Fibroblast of the aortic adventitia (primary cell): ENCODE data around the gene CRACR2A. TPM values are rescaled to one million over a fixed set of nuclear protein-coding genes. Genes with fewer than 3 reads are reported as not detected.

ENCODE experiments used
- DNase-seq: peaks from one replicate; pipeline ENCODE4 v3.0.0-alpha.2; 2010; ENCODE audit warnings: low read depth
- H3K4me3 ChIP-seq: 2 replicates; pipeline ENCODE4 v1.5.1; 2011; ENCODE audit warnings: low read depth, mild to moderate bottlenecking, control low read depth, low read length, moderate library complexity
- total RNA-seq: library from RNA; depleted of rRNA; stranded (reverse); fragments of >200 nt; gene quantifications from 2 replicates; pipeline ENCODE4 v1.2.3, GENCODE V29; 2012; ENCODE audit warnings: low replicate concordance
- TF ChIP-seq, protein P1 (sequence below): IDR thresholded peaks from 2 replicates; pipeline ENCODE4 v1.5.1; 2011; ENCODE audit warnings: mild to moderate bottlenecking, low read length, control low read depth, inconsistent platforms; ENCODE audit not compliant: insufficient read depth

Gene CRACR2A
- total RNA-seq, 1 donor = 4.8 TPM

DNA sequence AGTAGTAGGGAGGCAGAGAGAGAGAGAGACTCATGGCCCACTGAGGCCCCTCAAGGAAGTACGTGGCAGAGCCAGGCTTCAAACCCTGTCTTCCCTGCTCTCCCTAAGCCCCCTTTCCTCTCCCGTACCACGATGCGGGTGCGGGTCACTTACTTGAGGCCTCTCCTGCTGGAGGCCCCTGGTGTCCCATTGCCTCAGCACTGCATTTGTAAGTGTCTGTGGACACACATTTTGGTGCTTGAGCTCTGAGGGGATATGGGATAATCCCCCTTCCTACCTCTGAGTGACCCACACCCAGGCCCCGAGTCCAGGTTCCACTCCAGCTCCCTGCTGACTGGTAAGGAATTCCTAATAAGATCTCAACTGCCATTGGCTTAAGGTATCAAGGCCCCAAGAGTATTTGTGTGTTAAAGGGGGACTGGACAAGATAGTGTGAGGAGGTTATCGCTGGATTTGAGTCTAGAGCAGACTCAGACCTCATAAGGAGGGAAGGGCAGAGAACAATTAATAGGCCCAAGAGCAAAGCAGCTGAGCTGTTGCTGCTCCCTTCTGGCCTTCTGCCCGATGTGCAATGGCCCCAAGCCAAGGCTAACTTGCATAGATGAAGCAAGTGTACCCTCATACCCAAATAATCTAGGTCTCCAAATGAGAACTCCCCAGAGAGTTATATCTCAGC lies 71.9 kb downstream of the CRACR2A start:
- H3K4me3 ChIP-seq = no peak overlapping the region
- DNase-seq = peak; percentile 33
- TF ChIP-seq, protein P1, sequence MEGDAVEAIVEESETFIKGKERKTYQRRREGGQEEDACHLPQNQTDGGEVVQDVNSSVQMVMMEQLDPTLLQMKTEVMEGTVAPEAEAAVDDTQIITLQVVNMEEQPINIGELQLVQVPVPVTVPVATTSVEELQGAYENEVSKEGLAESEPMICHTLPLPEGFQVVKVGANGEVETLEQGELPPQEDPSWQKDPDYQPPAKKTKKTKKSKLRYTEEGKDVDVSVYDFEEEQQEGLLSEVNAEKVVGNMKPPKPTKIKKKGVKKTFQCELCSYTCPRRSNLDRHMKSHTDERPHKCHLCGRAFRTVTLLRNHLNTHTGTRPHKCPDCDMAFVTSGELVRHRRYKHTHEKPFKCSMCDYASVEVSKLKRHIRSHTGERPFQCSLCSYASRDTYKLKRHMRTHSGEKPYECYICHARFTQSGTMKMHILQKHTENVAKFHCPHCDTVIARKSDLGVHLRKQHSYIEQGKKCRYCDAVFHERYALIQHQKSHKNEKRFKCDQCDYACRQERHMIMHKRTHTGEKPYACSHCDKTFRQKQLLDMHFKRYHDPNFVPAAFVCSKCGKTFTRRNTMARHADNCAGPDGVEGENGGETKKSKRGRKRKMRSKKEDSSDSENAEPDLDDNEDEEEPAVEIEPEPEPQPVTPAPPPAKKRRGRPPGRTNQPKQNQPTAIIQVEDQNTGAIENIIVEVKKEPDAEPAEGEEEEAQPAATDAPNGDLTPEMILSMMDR = no peak

DNA sequence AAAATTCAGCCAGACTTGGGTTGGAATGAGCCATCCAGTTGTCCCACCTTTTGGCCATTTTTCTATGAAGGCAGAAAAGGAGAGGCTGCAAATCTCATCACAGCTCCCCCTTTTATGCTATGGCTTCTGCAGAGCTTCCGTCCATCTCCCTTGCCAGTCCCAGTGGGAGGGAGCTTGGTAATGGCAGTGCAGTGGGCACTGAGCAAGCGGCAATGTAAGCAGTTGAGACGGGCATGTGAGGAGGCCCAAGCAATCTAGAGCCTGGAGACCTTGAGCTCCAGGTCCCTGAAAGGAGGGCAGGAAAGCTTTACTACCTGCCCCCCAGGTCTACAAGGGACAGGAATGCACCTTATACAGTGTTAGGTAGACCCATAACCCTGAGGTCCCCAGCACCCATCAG lies 73.1 kb downstream of the CRACR2A start:
- no peak overlapping the region for H3K4me3 ChIP-seq
- no peak for DNase-seq
- TF ChIP-seq, protein P1 = no peak

DNA sequence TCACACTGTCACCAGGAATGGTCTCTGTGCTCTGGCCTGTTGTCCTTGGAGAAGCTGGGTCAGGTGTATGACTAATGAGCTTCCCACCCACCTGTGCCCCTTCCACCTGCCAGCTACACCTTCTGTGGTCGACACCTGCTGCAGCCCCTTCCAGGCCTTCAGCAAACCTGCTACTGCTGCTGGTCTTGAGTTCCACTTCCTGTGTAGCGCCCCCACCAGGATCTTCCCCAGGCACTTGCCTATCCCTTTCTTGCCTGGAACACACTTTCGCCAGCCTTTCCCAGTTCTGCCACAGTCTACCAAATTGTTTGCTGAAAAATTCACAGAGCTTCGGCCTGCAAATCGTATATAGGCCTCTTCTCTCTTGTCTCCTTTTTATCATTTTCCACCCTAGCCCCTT lies 75.3 kb downstream of the CRACR2A start:
- DNase-seq = no peak
- TF ChIP-seq, protein P1 = no peak
- H3K4me3 ChIP-seq = no peak overlapping the region

DNA sequence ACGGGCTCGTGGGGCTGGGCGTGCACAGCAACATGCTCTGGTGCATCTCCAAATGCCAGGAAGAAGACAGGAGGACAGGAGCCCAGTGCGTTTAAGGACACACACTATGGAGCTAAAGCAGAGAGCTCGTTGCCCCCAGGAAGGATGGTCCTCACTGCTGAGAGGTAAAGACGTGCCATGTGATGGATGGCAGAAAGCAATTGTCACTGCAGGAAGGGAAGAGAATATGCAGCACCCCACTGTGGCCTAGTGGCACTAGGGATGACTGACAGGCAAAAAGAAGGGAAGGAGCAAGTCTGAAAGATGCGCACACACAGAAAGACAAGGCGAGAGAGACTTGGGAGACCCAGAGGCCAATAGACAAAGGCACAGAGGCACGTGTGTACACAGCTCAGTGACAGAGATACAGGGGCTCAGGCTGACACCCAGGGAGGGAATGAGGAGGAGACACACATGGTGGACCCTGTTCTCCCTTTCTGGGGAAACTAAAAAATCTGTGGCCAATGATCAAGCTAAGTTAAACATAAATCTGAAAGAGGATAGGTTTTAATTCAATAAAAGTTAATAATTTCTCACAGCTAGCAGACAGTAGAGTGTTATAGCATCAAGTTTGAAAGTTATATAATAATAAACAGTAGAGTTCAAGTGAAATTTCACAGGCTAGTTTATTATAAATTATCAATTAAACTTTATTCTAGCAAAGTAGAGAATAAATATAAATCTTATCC lies 78.8 kb downstream of the CRACR2A start:
- TF ChIP-seq, protein P1 = no peak
- no peak overlapping the region for H3K4me3 ChIP-seq
- DNase-seq = no peak

DNA sequence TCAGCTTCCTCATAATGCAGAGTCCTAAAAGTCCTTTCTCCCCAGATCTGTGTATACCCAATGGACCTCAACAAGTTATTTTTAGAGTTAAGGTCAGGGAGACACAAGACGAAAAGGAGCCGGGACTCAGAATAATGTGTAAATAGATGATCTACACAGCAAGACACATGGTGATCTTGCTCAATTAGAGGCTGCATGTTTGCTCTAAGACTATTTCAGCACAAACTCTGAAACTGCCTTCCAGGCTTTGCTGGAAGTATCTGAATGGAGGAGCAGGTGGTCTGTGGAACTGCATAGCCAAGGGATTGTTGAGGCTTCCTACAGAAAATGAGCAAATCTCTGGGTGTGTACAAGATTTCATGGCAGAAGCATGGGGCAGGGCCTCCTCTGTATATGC lies 80.8 kb downstream of the CRACR2A start:
- H3K4me3 ChIP-seq = no peak overlapping the region
- TF ChIP-seq, protein P1 = no peak
- DNase-seq = no peak

DNA sequence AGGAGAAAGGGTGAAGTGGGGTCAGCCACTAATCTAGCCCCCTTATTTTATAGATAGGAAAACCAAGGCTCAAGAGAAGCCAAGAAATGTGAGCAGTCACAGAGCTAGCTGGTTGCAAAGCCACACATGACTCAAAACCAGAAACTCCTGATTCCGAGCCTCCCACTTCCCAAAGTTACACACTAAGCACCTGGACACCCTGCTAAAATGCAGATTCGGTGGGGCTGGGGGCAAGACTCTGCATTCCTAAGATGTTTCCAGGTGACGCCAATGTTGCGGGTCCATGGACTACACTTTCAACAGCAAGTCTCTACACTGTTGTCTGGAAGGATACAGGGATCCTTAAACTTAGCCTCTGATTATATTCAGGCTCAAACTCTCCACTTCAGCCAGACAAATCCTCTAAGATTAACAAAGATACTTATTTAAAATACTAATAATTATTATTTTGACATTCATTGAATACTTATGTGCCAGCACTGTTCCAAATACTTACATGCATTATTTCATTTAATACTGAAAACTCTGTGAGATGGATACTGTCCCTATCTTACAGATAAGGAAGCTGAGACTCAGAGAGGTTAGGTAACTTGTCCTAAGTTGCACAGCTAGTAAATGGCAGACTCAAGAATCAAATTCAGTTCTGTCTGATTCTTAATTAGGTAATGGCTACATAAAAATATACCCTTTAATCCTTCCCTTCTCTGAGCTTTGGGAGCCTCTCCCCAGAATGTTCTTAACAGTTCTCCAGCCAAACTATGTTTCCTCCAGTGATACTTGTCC lies 81.4 kb downstream of the CRACR2A start:
- TF ChIP-seq, protein P1 = no peak
- DNase-seq = no peak
- H3K4me3 ChIP-seq = no peak overlapping the region
